ENCODE data around the gene PDZRN3.

DNA sequence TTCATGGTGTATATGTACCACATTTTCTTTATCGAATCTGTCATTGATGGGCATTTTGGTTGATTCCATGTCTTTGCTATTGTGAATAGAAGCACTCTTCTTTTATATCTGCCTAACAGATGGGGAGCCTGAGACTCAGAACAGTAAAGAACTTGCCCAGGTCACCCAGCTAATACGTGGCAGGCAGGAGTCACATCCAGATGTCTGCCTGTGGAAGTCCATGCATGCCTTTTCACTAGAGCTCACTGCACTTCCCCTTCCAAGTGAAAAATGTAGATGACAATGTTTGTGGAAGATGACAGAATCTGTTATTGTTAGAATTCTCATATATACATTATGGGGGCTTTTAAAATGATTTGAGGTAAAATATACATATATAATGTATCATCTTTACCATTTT is 165.0 kb downstream of the PDZRN3 start:
- TF ChIP-seq EZH2phosphoT487 (IDR thresholded peaks at IDR 0.05; ENCODE audit: low read depth, severe bottlenecking, unreplicated experiment) (no peak), CTCF (IDR thresholded peaks at IDR 0.05; ENCODE audit: poor library complexity) (no peak)
